WTC11 (cell line): Measurements from ENCODE around the gene C6orf132. TPM values are rescaled to one million over a fixed set of nuclear protein-coding genes. Genes with fewer than 3 reads are reported as not detected.

Source experiments
- ATAC-seq: fragments of 200-7000 bp; cut with Tn5 transposase; 2 replicates; pipeline ENCODE4 v1.10.0; 2021; ENCODE audit warnings: mild to moderate bottlenecking, moderate library complexity
- CTCF ChIA-PET: fragments of 300-600 bp; sonication (Branson Sonifier 250); formaldehyde crosslinking; loops from one replicate; lab custom pipeline; 2021; ENCODE audit warnings: antibody characterized with exemption; lab: Charles Lee
- POLR2A ChIA-PET: fragments of 350-600 bp; sonication (Branson Sonifier 250); formaldehyde crosslinking; loops from one replicate; lab custom pipeline; 2021; ENCODE audit warnings: antibody characterized with exemption; lab: Charles Lee
- DNase-seq: peaks from one replicate; pipeline ENCODE4 v3.0.0; 2021; ENCODE audit warnings: low spot score
- H3K27ac Mint-ChIP-seq: 2 replicates; pipeline ENCODE4 v1.8.0; 2021; ENCODE audit warnings: mixed read lengths
- H3K27me3 Mint-ChIP-seq: 2 replicates; pipeline ENCODE4 v1.8.0; 2021; ENCODE audit warnings: low read depth, mild to moderate bottlenecking, moderate library complexity, mixed read lengths
- H3K36me3 Mint-ChIP-seq: 2 replicates; pipeline ENCODE4 v1.8.0; 2021; ENCODE audit warnings: mixed read lengths
- H3K4me1 Mint-ChIP-seq: 2 replicates; pipeline ENCODE4 v1.8.0; 2022; ENCODE audit warnings: mixed read lengths
- H3K4me3 Mint-ChIP-seq: 2 replicates; pipeline ENCODE4 v1.8.0; 2021; ENCODE audit warnings: mild to moderate bottlenecking, moderate library complexity, mixed read lengths
- H3K9me3 Mint-ChIP-seq: 2 replicates; pipeline ENCODE4 v1.8.0; 2021; ENCODE audit warnings: mixed read lengths
- ATF3 ChIP-seq: sonication (generic); formaldehyde crosslinking; conservative IDR thresholded peaks from 2 replicates; pipeline ENCODE4 v1.8.1; 2022; ENCODE audit warnings: mild to moderate bottlenecking, missing genetic modification reagents
- CBFB ChIP-seq: sonication (generic); formaldehyde crosslinking; IDR thresholded peaks from 2 replicates; pipeline ENCODE4 v1.8.1; 2022; ENCODE audit warnings: mild to moderate bottlenecking, low read depth, missing genetic modification reagents
- CTCF ChIP-seq: fragments of 200-600 bp; IDR thresholded peaks from 2 replicates; pipeline ENCODE4 v1.8.0; 2022; ENCODE audit warnings: antibody characterized with exemption
- GTF2I ChIP-seq: fragments of 250-450 bp; sonication (Bioruptor Pico); conservative IDR thresholded peaks from 2 replicates; pipeline ENCODE4 v1.4.0; 2021; ENCODE audit warnings: mild to moderate bottlenecking
- HMGXB4 ChIP-seq: sonication (generic); formaldehyde crosslinking; IDR thresholded peaks from 2 replicates; pipeline ENCODE4 v1.8.1; 2023; ENCODE audit warnings: mild to moderate bottlenecking, moderate library complexity, missing genetic modification reagents
- KAT7 ChIP-seq: sonication (generic); formaldehyde crosslinking; IDR thresholded peaks from 2 replicates; pipeline ENCODE4 v1.8.1; 2023; ENCODE audit warnings: missing genetic modification reagents, mild to moderate bottlenecking, borderline replicate concordance
- MYBL2 ChIP-seq: sonication (generic); formaldehyde crosslinking; IDR thresholded peaks from 2 replicates; pipeline ENCODE4 v1.8.1; 2023; ENCODE audit warnings: mild to moderate bottlenecking, moderate library complexity, missing genetic modification reagents
- NR2C2 ChIP-seq: sonication (generic); formaldehyde crosslinking; IDR thresholded peaks from 2 replicates; pipeline ENCODE4 v1.8.0; 2022; ENCODE audit warnings: mild to moderate bottlenecking, missing genetic modification reagents
- NR3C1 ChIP-seq: sonication (generic); formaldehyde crosslinking; conservative IDR thresholded peaks from 2 replicates; pipeline ENCODE4 v1.8.1; 2023; ENCODE audit warnings: low read depth, mild to moderate bottlenecking, missing genetic modification reagents
- SMAD3 ChIP-seq: sonication (generic); formaldehyde crosslinking; IDR thresholded peaks from 2 replicates; pipeline ENCODE4 v1.8.0; 2022; ENCODE audit warnings: missing genetic modification reagents, mild to moderate bottlenecking, borderline replicate concordance
- SOX15 ChIP-seq: fragments of 250-450 bp; sonication (Bioruptor Pico); IDR thresholded peaks from 2 replicates; pipeline ENCODE4 v1.9.0; 2021; ENCODE audit warnings: mild to moderate bottlenecking
- TEAD1 ChIP-seq: sonication (generic); formaldehyde crosslinking; IDR thresholded peaks from 2 replicates; pipeline ENCODE4 v1.8.0; 2022; ENCODE audit warnings: mild to moderate bottlenecking, missing genetic modification reagents
- ZNF263 ChIP-seq: sonication (generic); formaldehyde crosslinking; IDR thresholded peaks from 2 replicates; pipeline ENCODE4 v1.8.1; 2022; ENCODE audit warnings: low read depth, mild to moderate bottlenecking, moderate library complexity, missing genetic modification reagents
- ZNF281 ChIP-seq: sonication (generic); formaldehyde crosslinking; IDR thresholded peaks from 2 replicates; pipeline ENCODE4 v1.8.0; 2023; ENCODE audit warnings: mild to moderate bottlenecking, missing genetic modification reagents
- ZNF532 ChIP-seq: fragments of 250-450 bp; sonication (Bioruptor Pico); IDR thresholded peaks from 2 replicates; pipeline ENCODE4 v1.9.0; 2021; ENCODE audit warnings: mild to moderate bottlenecking, borderline replicate concordance
- total RNA-seq: library from RNA; stranded (reverse); gene quantifications from 3 replicates; pipeline ENCODE4 v1.2.3, GENCODE V29; 2021

The C6orf132 gene
- total RNA-seq, 1 experiment from 2014 or later: 52.6 TPM

- TF ChIP-seq ZNF281 (CRISPR knock-in tag): no peak
- no peak for TF ChIP-seq MYBL2 (CRISPR knock-in tag)
Observed at GRCh38 chr6:42105156-42105648, 37.2 kb downstream of the C6orf132 start (continued).

GRCh38 chr6:42104804-42105125, 37.7 kb downstream of the C6orf132 start:
- peak; percentile 56 for DNase-seq
- H3K4me3 Mint-ChIP-seq: peak overlapping the region; percentile 46

GRCh38 chr6:42104095-42104803, 38.2 kb downstream of the C6orf132 start:
- peaks cover 25% of the 10 kb centered on the region for H3K4me1 Mint-ChIP-seq
- ChIA-PET CTCF (interaction anchor here (0.6 to 4.5 kb wide), 61 partner anchors 9 to 686 kb away, joined by 3 to 127 read pairs (median 5); partner anchors contain the start of genes BYSL, C6orf132, CCND3 and FRS3), POLR2A (interaction anchor here (0.6 to 2.1 kb wide), 4 partner anchors 33 to 210 kb away, joined by 3 to 5 read pairs (median 4); partner anchors contain the start of gene C6orf132)
- peaks cover 36% of the 10 kb centered on the region for H3K36me3 Mint-ChIP-seq
- H3K27ac Mint-ChIP-seq: peak overlapping the region; percentile 57
- H3K9me3 Mint-ChIP-seq: no peaks in the 10 kb centered on the region
- H3K4me3 Mint-ChIP-seq: peak overlapping the region; percentile 51
- DNase-seq: peak; percentile 85
- H3K27me3 Mint-ChIP-seq: peaks cover 9% of the 10 kb centered on the region
- ATAC-seq: peak; percentile 72
- TF ChIP-seq CBFB (CRISPR knock-in tag): no peak
- no peak for TF ChIP-seq MYBL2 (CRISPR knock-in tag)
- TF ChIP-seq TEAD1 (CRISPR knock-in tag): 0 out of 2 replicates have a peak, but pooled peaks have one; percentile 58
- TF ChIP-seq KAT7: 0 out of 2 replicates have a peak, but pooled peaks have one; percentile 51
- no peak for TF ChIP-seq ZNF532 (CRISPR knock-in tag)
- no peak for TF ChIP-seq ATF3 (CRISPR knock-in tag)
- TF ChIP-seq HMGXB4 (CRISPR knock-in tag): 0 out of 2 replicates have a peak, but pooled peaks have one; percentile 72
- TF ChIP-seq CTCF: peak; percentile 91
- no peak for TF ChIP-seq NR2C2 (CRISPR knock-in tag)
- TF ChIP-seq SOX15 (CRISPR knock-in tag): no peak
- no peak for TF ChIP-seq GTF2I

More at GRCh38 chr6:42104804-42105125, 37.7 kb downstream of the C6orf132 start:
- Mint-ChIP-seq H3K27ac (no peak overlapping the region), H3K9me3 (no peaks in the 10 kb centered on the region), H3K4me1 (peaks cover 22% of the 10 kb centered on the region), H3K27me3 (peaks cover 5% of the 10 kb centered on the region), H3K36me3 (peaks cover 41% of the 10 kb centered on the region)
- TF ChIP-seq ZNF263 (CRISPR knock-in tag) (0 out of 2 replicates have a peak, but pooled peaks have one; percentile 38), HMGXB4 (CRISPR knock-in tag) (no peak), NR3C1 (CRISPR knock-in tag) (no peak), SMAD3 (CRISPR knock-in tag) (no peak)
- ATAC-seq: peak; percentile 29
- CTCF ChIA-PET: interaction anchor here (0.6 to 4.5 kb wide), 56 partner anchors 9 to 686 kb away, joined by 3 to 127 read pairs (median 6); partner anchors contain the start of genes BYSL, C6orf132, FRS3 and GUCA1B
- POLR2A ChIA-PET: interaction anchor here (0.5 to 2.1 kb wide), 4 partner anchors 9 to 110 kb away, joined by 3 to 5 read pairs (median 4); partner anchors contain the start of gene C6orf132
